Upper lobe of left lung (tissue), 6 donors: ENCODE results near the gene NFASC. TPM values are rescaled to one million over a fixed set of nuclear protein-coding genes. Genes with fewer than 3 reads are reported as not detected.

Experiments
- ATAC-seq, 2 donors: fragments of 200-7000 bp; cut with Tn5 transposase; one replicate each; pipeline ENCODE4 v1.9.1; 2022; ENCODE audit warnings: mild to moderate bottlenecking in 2 of 2, moderate library complexity in 2 of 2; ENCODE audit not compliant: low FRiP score in 2 of 2
- DNase-seq, 2 donors: peaks; one replicate each; pipeline ENCODE4 v3.0.0-alpha.2; 2019 to 2020
- H3K27ac ChIP-seq, 4 donors: fragments of 200-600 bp; sonication (generic); one replicate each; pipeline ENCODE4 v1.5.1; 2016 to 2019
- H3K27me3 ChIP-seq, 4 donors: fragments of 200-600 bp; sonication (generic); one replicate each; pipeline ENCODE4 v1.5.1; 2017 to 2019
- H3K36me3 ChIP-seq, 4 donors: fragments of 200-600 bp; sonication (generic); one replicate each; pipeline ENCODE4 v1.5.1; 2016 to 2019
- H3K4me1 ChIP-seq, 4 donors: fragments of 200-600 bp; sonication (generic); one replicate each; pipeline ENCODE4 v1.5.1; 2018 to 2019
- H3K4me3 ChIP-seq, 4 donors: fragments of 200-600 bp; sonication (generic); one replicate each; pipeline ENCODE4 v1.5.1; 2017 to 2019; ENCODE audit warnings: mild to moderate bottlenecking in 2 of 4, moderate library complexity in 1 of 4
- H3K9me3 ChIP-seq, 4 donors: fragments of 200-600 bp; sonication (generic); one replicate each; pipeline ENCODE4 v1.5.1; 2018 to 2019
- CTCF ChIP-seq, 6 experiments: fragments of 450-650 bp in 4 of 6; fragments of 200-600 bp in 2 of 6; sonication (generic) in 2 of 6; IDR thresholded peaks; one replicate each; pipeline ENCODE4 v1.5.1; 2016 to 2019; ENCODE audit warnings: antibody characterized with exemption in 6 of 6
- EP300 ChIP-seq, 4 donors: sonication (generic); formaldehyde crosslinking; IDR thresholded peaks; one replicate each; pipeline ENCODE4 v1.5.1; 2017; ENCODE audit warnings: antibody characterized with exemption in 4 of 4, control low read depth in 2 of 4
- POLR2A ChIP-seq, 4 donors: fragments of 450-650 bp; IDR thresholded peaks; one replicate each; pipeline ENCODE4 v1.5.1; 2016 to 2017; ENCODE audit warnings: antibody characterized with exemption in 4 of 4, mild to moderate bottlenecking in 2 of 4
- POLR2AphosphoS5 ChIP-seq, 2 donors: sonication (generic); formaldehyde crosslinking; IDR thresholded peaks; one replicate each; pipeline ENCODE4 v1.5.1; 2017; ENCODE audit warnings: antibody characterized with exemption in 2 of 2
- WGBS, 2 donors: methylation state at CpG; one replicate each; pipeline ENCODE4 v1.1.5; 2017 to 2018; 5-methylcytosine and 5-hydroxymethylcytosine counted together
- total RNA-seq, 6 donors: library from RNA; depleted of rRNA in 4 of 6; stranded (reverse); fragments of >200 nt in 4 of 6; gene quantifications; one replicate each; pipeline versions ENCODE4 v1.1.0 to v1.2.1, GENCODE V29; 2016 to 2021
- donor health status: DM: no; HTN: no; CAD: no; lungs with moderate emphysema.
- donor health status: DM: no; HTN: yes; CAD: no; lungs with severe emphysema.

The NFASC gene
- total RNA-seq, 6 donors from 2014 or later = 5.5 to 16.8 (median 6.9) TPM

GRCh38 chr1:204980840-204981405 is 110.3 kb downstream of the NFASC start:
- H3K9me3 ChIP-seq = no peaks in the 10 kb centered on the region
- no peak overlapping the region for H3K4me3 ChIP-seq
- H3K4me1 ChIP-seq = no peaks in the 10 kb centered on the region
- H3K36me3 ChIP-seq = no peaks in the 10 kb centered on the region
- H3K27ac ChIP-seq = no peak overlapping the region
- DNase-seq (no peak), ATAC-seq (no peak)
- no peaks in the 10 kb centered on the region for H3K27me3 ChIP-seq
- WGBS, 2 donors = 57 to 66% methylated on average over 3 of the region's 3 CpGs
- no peak for TF ChIP-seq POLR2A (IDR thresholded peaks at IDR 0.05)
- no peak for TF ChIP-seq EP300 (IDR thresholded peaks at IDR 0.05)
- no peak for TF ChIP-seq POLR2AphosphoS5 (IDR thresholded peaks at IDR 0.05)
- no peak for TF ChIP-seq CTCF (IDR thresholded peaks at IDR 0.05)

DNA sequence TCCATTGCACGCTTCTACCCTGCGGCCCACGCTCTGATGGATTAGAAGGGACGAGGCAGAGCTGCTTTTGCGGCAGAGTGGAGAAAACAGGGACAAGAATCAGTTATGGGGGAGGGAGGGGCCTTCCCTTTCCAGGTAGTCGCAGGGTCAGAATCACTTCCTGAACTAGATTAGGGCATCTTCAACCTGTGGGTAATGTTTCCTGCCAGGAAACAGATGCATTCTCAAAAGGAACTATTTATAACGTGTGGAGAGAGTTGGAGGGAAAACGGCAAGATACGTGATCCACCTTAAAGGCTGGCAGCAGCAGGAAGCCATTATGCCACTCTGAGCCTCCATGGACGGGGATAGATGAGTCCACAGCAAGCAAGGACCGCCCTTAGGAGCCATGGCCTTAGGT is 112.5 kb downstream of the NFASC start:
- TF ChIP-seq CTCF (IDR thresholded peaks at IDR 0.05) (no peak), POLR2AphosphoS5 (IDR thresholded peaks at IDR 0.05) (no peak), EP300 (IDR thresholded peaks at IDR 0.05) (no peak), POLR2A (IDR thresholded peaks at IDR 0.05) (no peak)
- no peak for ATAC-seq
- H3K27ac ChIP-seq = no peak overlapping the region
- no peaks in the 10 kb centered on the region for H3K36me3 ChIP-seq
- no peaks in the 10 kb centered on the region for H3K27me3 ChIP-seq
- DNase-seq = no peak
- no peak overlapping the region for H3K4me3 ChIP-seq
- H3K9me3 ChIP-seq = no peaks in the 10 kb centered on the region
- no peaks in the 10 kb centered on the region for H3K4me1 ChIP-seq
- WGBS, 2 donors = 40 to 54% methylated on average over 11 of the region's 11 CpGs

DNA sequence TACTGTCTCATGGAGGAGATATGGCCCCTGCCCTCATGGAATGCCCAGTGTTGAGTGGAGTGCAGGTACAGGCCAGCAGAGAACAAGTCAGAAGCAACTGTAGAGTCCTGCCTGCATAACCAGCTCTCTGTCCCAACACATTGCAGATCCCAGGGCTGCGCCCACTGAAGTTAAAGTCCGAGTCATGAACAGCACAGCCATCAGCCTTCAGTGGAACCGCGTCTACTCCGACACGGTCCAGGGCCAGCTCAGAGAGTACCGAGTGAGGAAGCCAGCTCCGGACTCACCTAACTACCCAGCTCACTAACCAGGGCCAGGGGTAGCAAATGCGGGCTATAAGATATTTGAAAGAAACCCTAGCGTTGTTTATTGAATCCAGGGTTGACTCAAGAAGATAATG is 113.2 kb downstream of the NFASC start:
- Histone ChIP-seq H3K4me1 (no peaks in the 10 kb centered on the region), H3K27ac (no peak overlapping the region), H3K9me3 (no peaks in the 10 kb centered on the region), H3K4me3 (no peak overlapping the region), H3K36me3 (no peaks in the 10 kb centered on the region), H3K27me3 (no peaks in the 10 kb centered on the region)
- 93 to 99% methylated on average over 5 to 10 of the region's 10 CpGs for WGBS, 2 donors
- no peak for DNase-seq
- ATAC-seq = no peak
- TF ChIP-seq POLR2AphosphoS5 (IDR thresholded peaks at IDR 0.05) = no peak
- no peak for TF ChIP-seq EP300 (IDR thresholded peaks at IDR 0.05)
- TF ChIP-seq CTCF (IDR thresholded peaks at IDR 0.05) = no peak
- TF ChIP-seq POLR2A (IDR thresholded peaks at IDR 0.05) = no peak

DNA sequence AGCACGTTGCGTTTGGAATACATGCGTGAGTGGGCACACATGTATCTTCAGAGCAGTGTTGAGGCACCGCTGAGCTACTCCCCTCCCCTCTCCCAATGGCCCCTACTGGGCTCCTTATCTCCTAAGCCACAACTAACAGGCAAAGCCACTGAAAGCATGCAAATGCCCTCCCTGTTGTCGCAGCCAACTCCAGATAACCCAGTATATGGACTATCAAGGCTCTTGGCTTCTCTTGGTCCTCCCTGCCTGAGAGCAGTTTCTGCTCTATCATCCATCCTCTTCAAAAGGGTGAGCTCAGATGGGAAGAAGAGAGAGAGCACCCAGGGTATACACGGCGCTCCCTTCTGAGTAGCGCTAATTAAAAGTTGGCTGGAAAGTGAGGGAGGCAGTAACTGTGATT is 113.8 kb downstream of the NFASC start:
- Histone ChIP-seq H3K36me3 (no peaks in the 10 kb centered on the region), H3K9me3 (no peaks in the 10 kb centered on the region), H3K27me3 (no peaks in the 10 kb centered on the region), H3K4me3 (no peak overlapping the region), H3K27ac (no peak overlapping the region), H3K4me1 (no peaks in the 10 kb centered on the region)
- ATAC-seq = no peak
- DNase-seq = no peak
- TF ChIP-seq POLR2AphosphoS5 (IDR thresholded peaks at IDR 0.05) (no peak), CTCF (IDR thresholded peaks at IDR 0.05) (no peak), POLR2A (IDR thresholded peaks at IDR 0.05) (no peak), EP300 (IDR thresholded peaks at IDR 0.05) (no peak)
- 77 to 84% methylated on average over 8 of the region's 8 CpGs for WGBS, 2 donors

DNA sequence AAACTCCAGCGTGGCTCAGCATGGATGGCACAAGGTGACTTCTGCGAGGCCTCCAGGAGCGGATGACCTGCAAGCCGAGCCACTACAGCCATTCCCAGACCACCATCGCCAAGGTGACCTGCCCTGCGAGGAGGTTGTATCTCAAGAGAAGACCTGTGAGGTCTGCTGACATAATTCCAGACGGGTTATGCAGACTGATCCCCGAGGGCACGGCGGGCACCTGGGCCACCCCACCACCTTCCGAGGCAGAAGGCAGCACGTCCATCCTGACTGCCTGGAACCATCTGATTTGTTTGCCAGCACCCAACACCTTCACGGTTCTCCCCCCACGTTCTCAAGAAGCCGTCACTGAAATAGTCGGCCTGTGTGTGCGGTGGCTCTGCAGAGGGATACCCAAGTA is 115.5 kb downstream of the NFASC start:
- ATAC-seq = no peak
- no peak for TF ChIP-seq POLR2A (IDR thresholded peaks at IDR 0.05)
- no peak for TF ChIP-seq CTCF (IDR thresholded peaks at IDR 0.05)
- no peak for TF ChIP-seq EP300 (IDR thresholded peaks at IDR 0.05)
- TF ChIP-seq POLR2AphosphoS5 (IDR thresholded peaks at IDR 0.05) = no peak
- no peaks in the 10 kb centered on the region for H3K9me3 ChIP-seq
- H3K36me3 ChIP-seq = no peaks in the 10 kb centered on the region
- DNase-seq = no peak
- H3K4me3 ChIP-seq = no peak overlapping the region
- H3K27ac ChIP-seq = no peak overlapping the region
- 75 to 86% methylated on average over 7 to 17 of the region's 17 CpGs for WGBS, 2 donors
- no peaks in the 10 kb centered on the region for H3K4me1 ChIP-seq
- no peaks in the 10 kb centered on the region for H3K27me3 ChIP-seq
